Head of caudate nucleus (tissue), 42 donors: ENCODE data around the gene TMEM151B.

Source experiments
- DNase-seq, 42 donors: peaks; one replicate each; pipeline versions ENCODE4 v3.0.0 to v3.0.0-alpha.2; 2020 to 2021; ENCODE audit warnings: mixed read lengths in 7 of 42
- intact Hi-C: fragments of 100-400 bp; cut with DNase I; formaldehyde crosslinking; loops from one replicate; pipeline ENCODE4 v1.15.0; 2022

TMEM151B gene

DNA sequence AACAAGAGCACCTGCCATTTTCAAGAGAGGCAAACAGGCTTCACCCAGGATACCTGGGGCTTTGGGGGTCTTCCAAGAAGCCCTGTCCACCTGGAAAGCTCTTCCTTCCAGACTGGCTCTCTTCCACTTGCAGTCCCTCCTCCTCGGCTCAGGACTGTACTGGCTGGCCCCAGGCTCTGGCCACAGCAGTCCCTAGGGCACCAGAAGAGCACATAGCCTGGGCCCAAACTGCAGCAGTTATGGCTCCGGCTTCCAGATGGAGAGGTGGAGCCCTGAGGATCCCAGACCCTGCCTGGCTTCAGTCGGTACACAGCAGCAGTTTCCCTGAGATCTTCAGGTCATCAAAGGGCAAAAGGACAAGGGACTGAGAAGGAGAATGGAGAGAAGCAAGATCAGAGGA lies 11.3 kb upstream of the TMEM151B start:
- intact Hi-C loops = no loop called here
- no peak for DNase-seq

DNA sequence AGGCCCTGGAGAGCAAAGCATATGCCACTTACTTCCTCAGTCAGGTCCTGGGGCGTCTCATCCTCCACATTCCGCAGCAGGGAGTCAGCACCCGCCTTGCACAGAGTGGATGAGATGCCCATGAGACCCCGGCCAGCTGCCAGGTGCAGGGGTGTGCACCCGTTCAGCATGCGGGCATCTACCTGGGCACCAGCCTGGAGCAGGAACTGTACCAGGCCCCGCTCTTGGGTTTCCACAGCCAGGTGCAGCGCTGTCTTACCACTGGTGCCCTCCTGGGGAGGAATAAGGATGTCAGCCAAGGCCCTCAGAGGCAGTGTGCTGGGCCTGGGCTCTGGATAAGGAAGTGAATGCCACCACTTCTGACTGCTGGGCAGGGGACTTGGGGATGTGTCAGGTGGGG lies 10.2 kb upstream of the TMEM151B start:
- intact Hi-C loops = no loop called here
- DNase-seq = no peak

DNA sequence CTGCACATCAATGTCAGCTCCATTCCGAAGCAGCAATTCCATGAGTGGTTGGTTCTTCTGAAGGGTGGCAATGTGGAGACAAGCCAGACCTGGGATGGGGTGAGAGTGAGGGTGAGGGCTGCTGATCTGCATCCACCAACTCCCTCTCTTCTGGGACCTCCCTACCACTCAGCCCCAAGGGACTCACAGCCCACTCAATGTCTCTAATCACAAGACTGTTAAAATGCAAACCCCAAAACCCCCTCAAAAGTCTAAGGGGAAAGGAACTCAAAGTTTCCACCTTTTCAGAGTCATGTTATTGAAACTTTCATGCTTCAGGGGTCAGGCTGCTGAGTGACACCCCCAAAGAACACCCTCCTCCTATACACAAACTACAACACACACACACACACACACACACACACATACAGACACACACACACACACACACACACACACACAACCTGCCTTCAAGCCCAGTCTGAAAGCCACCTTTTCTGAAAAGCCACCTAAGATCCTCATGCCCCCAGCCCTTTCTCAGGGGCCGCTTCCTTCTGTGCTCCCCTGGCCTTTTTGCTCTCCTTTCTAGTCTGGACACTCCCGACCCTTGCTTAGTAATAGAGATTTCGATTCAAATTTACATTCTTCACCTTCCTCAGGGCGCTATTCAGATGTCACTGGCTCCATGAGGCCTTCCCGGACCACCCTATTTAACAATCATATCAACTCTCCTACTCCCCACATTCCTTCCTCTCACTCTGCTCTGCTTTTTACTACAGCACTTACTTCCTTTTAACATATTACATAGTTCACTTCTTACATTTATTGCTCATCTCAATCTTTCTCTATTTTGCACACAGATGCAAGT lies 9.6 kb upstream of the TMEM151B start:
- no peak for DNase-seq
- intact Hi-C loops = no loop called here

DNA sequence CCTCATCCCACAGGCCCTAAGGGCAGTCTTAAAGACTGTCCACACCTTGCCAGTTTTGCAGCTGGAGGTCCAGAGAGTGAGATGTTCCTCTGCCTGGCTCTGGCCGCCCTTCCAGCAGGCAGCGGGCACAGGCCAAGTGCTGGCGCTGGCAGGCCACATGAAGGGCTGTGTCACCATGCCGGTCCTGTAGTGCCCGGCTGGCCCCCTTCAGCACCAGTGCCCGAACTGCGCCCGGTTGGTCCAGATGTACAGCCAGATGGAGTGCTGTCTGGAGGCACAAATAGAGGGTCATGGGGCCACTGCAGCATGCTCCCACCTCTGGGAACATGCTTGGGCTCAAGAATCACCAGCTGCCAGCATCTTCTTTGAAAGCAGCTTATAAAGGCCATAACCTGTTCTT lies 8.7 kb upstream of the TMEM151B start:
- DNase-seq = no peak
- intact Hi-C loops = no loop called here

DNA sequence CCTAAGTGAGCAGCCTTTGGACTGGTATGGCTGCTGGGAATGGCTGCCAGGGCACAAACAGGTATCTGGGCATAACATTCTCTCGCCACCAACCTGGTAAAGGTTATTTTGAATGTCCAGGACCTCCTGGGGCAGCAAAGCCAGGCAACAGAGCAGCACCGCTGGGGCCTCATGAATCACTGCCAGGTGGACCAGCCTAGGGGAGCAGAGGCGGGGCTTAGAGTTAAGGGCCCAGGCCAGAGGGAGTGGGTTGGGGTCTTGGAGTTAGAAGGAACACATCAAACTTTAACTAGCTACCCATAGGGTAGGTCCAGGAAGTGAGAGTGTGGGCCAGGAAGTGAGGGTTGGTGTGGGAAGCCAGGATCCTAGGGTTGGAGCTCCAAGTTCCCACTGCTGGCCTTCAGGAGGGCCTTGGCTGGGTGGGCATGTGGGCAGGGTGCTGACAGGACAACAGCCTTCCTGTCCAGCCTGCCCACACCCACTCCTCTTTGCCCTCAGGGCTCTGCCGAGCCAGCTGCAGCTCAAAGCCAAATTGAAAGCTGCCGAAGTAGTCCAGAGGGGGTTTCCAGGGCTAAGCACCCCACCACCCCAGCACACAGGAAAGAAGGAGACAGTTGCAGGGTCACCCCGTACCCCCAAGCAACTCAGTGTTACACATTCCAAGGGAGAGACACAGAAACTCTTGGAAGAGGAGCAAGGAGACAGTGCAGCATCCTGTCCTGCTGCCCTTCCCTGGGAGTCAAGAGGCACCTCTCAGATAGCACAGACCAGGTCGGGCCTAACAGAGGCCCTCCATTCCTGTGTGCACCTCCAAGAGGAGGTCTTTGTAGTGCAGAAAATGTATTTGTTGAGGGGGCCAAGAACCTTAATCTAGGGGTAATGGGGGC lies 7.5 kb upstream of the TMEM151B start:
- intact Hi-C loops = no loop called here
- no peak for DNase-seq

DNA sequence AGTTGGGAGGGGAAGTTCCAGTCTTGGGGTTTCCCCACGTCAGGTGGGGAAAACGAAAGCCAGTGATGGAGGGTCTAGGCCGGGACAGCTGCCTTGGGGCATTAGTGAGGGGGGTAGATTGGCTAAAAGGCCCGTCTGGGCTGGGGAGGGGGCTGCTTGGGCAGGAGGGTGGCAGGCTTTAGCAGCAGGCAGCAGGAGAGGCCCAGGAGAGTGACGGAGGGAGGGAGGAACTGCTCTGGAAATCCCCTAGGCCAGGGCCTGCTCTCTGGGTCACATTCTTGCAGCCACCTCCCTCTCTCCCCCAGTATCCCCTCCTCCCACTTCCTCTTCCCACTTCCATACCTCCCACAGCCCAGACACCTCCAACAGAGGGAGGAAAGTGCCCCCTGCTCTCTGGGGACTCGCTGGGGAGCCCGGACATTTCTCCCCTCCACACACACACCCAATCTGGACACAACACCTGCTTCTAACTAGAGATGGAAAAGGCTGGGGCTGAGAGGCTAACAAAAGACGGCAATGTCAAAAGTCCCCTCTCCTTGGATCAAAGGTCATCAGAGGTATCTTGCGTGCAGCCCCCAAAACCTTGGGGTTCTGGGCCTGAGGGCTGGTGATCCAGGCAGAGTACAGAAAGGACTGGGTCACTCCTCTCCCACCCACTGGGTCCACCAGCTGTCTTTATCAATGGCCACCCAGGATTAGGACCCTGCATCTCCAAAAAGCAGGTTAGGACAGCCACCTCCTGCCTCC lies 6.7 kb upstream of the TMEM151B start:
- intact Hi-C loops = no loop called here
- DNase-seq = no peak

DNA sequence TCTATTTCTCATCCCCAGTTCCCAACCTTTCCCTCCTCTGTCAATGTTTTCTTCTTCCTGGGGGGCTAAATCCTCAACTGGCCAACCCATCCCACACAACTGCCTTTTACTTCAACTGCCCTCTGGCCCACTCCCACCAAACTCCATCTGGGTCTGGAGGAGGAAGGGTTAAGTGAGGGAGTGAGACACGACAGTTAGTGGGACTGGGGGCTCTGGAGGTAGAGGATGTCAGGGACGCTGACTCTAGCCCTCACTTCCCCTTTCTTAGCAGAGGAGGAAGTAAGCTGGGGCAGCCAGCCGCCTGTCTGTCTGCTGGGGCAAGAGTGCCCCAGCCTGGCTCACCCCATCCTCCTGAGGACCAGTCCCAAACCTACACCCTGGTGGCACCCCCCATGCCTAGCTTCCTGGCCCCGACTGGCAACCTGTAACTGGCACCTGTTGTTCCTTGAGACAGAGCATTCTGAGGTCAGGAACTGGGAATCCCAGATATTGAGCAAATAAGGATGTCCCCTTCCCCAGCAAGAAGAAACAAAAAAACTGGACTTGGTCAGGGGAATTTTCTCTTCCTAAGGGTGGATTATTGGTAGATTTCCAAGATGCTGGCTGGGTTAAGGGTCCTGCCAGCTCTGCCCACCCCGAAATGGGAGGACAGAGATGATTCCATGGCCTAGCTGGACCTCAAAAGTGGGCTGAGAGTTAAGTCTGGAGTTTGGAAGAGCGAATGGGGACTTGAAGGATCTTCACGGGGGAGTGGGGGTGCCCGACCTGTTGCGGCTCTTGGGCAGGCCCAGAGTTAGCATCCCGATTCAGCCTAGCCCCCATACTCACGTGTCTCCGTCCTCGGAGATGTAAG lies 5.9 kb upstream of the TMEM151B start:
- peak in 9 of 42 donors; percentile 25 to 54 (median 39) for DNase-seq
- intact Hi-C loops = loop anchor here (5.0 kb wide), 2 partner anchors 48 to 73 kb away; partner anchors contain the start of gene AARS2

DNA sequence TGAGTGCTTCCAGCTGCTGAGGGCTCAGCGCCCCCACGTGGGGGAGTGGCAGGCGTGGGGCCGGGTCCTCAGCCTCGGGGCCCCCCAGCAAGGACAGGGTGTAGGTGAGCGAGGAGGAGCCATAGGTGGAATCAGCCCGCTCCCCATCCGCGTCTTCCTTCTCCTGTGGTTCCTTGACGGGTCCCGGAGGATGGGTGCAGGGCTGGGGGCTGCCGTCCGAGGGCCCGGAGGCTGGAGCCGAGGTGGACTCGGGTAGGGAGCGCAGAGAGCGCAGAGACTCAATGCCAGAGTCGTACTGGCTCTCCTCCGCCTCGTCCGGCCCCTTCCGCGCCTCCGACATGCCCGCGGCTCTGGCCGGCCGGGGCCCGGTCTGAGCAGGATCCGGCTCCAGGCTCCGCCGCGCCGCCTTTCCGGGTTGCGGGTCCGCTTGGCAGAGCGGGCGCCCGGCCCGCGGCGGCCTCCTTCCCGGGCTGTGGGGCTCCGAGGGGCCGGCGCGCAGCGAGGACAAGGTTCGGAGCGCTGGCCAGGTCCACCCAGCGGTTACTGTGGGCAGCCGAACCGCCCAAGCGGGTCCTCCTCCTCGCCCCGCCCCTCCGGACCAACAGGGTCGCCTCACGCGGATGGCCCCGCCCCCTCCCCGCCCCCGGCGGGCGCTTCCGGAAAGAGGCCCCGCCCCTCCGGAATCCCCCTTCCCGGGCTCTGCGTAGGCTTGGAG lies 5.1 kb upstream of the TMEM151B start, which contains the start of gene NFKBIE:
Gene NFKBIE, minus strand, starts transcription at position 545 of the 715 bp plus-strand sequence. Its CDS starts 205 bp downstream, at position 340.
- peak; percentile 84 to 98 (median 94) for DNase-seq
- intact Hi-C loops = loop anchor here (5.0 kb wide), 2 partner anchors 47 to 72 kb away; partner anchors contain the start of gene AARS2

DNA sequence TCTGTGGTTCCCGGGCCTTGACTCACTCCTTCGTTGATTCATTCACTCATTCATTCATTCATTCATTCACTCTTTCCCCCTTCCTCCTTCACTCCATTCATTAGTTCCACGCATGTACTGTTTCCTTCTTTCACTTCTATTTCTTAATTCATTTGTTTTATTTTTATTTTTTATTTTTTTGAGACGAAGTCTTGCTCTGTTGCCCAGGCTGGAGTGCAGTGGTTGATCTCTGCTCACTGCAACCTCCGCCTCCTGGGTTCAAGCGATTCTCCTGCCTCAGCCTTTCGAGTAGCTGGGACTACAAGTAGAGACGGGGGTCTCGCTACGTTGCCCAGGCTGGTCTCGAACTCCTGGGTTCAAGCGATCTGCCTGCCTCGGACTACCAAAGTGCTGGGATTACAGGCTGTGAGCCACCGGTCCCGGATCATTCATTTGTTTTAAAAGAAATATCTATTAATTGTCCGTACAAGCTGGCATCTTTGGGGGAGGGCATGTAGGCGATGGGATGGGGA lies 4.5 kb upstream of the TMEM151B start:
- intact Hi-C loops = loop anchor here (5.0 kb wide), 2 partner anchors 47 to 72 kb away; partner anchors contain the start of gene AARS2
- DNase-seq = no peak

DNA sequence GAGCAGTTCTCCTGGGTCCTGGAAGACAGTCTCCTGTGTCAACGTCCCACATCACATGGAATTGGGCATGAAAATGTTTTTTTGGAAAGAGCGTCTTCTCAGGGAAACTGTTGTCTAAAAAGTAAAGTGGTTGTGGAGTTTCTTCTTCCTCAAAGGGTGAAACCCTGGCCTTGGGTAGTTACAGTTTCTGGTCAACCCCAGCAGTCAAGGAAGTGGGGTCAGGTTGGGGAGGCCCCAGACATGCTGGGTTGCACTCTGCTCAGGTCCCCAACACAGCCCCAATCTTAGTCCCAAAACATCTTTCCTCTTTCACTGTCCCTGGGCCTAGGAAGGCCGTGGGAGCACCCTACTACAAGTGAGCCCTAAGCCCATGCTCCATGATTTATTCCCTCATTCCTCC lies 3.9 kb upstream of the TMEM151B start:
- intact Hi-C loops = loop anchor here (5.0 kb wide), 2 partner anchors 46 to 71 kb away; partner anchors contain the start of gene AARS2
- DNase-seq = no peak

DNA sequence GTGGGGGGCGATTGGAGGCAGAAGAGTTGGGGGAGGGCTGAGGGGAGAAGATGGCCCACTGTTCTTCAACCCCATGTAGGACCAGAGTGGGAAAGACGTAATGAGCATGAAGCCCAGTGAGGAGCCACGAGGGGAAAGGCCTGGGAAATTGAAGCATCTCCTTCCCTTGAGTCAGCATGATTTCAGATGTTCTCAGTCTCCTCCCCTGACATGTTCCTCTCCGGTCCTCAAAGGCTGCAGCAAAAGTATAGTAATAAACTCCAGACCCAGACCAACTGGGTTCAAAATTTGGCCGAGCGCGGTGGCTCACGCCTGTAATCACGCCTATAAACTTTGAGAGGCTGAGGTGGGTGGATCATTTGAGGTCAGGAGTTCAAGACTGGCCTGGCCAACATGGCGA lies 3.0 kb upstream of the TMEM151B start:
- intact Hi-C loops = loop anchor here (5.0 kb wide), 2 partner anchors 45 to 70 kb away; partner anchors contain the start of gene AARS2
- no peak for DNase-seq

DNA sequence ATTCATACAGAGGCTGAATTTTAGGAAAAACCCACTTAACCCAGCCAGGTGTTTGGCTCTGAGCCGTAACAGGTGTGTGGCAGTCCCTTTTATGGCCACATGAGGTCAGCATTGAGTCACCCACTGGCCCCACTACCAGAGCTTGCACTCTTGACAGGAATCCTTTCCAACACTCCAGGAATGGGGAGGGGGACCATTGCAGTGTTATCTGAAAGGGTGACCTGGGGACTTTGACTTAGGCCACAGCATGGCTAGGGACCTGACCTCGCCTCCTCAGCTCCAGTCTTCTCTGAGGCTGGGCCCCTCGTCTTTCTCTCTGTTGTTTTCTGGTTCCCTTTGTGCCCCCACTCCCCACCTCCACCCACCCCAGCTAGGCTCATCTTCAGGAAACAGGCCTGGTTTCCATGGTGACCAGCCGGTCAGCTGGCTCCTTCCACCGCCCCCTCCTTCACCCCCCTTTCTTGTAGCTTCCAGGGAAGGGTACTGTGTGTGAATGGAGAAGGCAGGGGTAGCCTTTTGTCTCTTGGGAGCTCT lies 2.1 kb upstream of the TMEM151B start:
- intact Hi-C loops = loop anchor here (5.0 kb wide), 2 partner anchors 44 to 69 kb away; partner anchors contain the start of gene AARS2
- DNase-seq = peak in 40 of 42 donors; percentile 35 to 85 (median 68)

DNA sequence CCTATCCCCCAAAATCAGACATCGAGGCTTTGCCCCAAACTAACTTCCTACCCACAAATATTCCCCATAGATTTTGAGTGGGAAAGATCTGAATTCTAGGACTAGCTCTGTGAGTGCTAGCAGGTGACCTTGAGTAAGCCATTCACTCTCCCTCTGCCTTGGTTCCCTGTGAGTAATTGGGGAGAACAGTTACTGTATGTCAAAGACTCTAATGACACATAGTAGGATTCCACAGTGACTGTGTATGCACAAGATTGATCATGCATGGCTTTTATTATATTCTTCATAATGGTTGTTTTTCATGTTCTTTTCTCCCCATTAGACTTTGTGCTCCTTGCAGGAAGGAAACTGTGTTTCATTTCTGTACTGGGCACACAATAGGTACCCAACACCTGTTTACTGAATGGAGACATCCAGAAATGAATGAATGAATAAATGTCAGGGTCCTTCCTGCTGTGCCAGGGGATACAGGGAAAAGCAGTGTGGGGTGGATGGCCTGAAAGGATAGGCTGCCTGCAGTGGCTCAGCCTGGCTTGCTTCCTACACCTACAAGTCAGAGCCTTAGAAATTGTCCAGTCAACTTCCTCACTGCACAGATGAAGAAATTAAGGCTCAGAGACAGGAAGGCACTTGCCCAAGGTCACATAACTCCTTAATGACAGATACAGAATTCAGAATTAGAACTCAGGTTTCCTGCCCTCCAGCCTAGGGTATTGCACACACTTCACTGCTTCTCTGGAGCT lies 901 bp upstream of the TMEM151B start:
- intact Hi-C loops = loop anchor here (5.0 kb wide), 2 partner anchors 43 to 68 kb away; partner anchors contain the start of gene AARS2
- DNase-seq = no peak

DNA sequence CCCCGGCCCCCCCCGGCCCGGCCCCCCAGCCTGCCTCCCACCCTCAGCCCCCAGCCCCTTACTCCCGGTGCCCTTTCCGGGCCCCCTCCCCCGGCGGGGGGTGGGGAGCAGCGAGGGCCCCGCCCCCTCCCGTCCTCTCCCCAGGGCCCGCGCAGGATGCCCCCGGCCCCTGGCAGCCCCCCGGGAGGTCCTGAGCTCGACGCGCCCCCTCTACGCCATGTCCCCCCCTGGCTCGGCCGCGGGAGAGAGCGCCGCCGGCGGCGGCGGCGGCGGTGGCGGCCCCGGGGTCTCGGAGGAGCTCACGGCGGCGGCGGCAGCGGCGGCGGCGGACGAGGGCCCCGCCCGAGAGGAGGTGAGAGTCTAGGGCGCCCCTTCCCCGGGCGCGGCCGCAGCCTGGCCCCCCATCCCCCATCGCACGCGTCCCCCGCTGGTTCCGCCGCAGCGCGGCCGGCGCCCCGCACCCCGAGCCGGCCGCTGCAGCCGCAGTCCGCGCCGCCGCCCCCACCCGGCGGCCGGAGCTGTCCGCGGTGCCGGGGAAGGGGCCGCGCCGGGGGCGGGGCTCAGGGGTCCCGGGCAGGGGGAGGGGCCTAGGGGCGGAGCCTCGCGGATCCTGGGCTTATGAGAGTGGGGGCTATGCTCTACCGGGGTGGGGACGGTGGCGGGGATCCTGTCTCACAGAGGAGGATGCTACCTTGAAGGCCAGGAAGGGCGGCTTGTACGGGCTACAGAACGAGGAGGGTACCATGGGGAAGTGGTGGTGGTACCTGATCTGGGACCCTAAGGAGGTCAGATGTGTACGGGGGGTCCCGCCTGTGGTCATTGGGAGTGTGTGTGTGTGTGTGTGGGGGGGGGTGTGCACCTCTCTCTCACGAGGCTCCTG lies 516 bp downstream of the TMEM151B start:
- DNase-seq = peak in 1 of 42 donors; percentile 11

DNA sequence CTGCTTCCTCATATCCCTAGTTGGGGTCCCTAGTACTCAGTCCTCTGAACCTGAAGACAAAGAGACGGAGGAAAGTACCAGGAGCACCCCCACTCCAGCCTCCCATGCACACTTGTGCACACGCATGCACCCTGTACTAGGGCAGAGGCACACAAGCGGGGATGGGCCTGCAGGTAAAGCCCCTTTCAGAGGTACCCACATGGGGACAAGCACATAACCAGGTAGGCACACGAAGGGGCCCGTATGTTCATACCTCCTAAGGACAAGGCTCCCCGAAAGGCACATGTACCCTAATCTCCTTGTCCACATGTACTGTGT lies 1.1 kb downstream of the TMEM151B start:
- DNase-seq = peak in 2 of 42 donors; percentile 13 to 28
- intact Hi-C loops = no loop called here

More for the DNA sequence above, 516 bp downstream of the TMEM151B start:
- intact Hi-C loops = no loop called here
